GM19395 (cell line): ENCODE results near the gene CNKSR1.
"Not testable (repeated sequence)": the region's sequence is repeated elsewhere in the genome, so short reads cannot be mapped to it uniquely, and the experiment has no call there.

Experiments
- ATAC-seq: cut with Tn5 transposase; IDR thresholded peaks from one replicate; pipeline ENCODE4 v1.9.1; 2021; ENCODE audit warnings: mild to moderate bottlenecking, moderate library complexity; ENCODE audit not compliant: unreplicated experiment

The CNKSR1 gene

DNA sequence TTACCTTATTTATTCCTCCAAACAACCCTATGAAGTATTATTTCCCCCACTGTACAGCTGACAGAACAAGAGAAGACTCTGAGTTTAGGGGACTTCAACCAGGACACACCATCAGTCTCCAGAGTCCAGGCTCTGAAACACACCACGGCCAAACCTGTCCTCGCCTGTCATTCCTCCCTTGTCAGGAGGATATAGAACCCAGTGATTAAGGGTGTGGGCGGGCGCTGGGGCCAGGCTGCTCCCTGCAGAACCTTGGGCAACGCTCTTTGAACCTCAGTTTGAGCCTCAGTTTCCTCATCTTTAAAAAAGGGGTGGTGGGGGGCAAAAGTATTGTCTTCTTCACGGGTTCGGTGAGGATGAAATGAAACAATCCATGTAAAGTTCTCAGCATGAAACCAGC lies 47.3 kb downstream of the CNKSR1 start:
- ATAC-seq = no peak

DNA sequence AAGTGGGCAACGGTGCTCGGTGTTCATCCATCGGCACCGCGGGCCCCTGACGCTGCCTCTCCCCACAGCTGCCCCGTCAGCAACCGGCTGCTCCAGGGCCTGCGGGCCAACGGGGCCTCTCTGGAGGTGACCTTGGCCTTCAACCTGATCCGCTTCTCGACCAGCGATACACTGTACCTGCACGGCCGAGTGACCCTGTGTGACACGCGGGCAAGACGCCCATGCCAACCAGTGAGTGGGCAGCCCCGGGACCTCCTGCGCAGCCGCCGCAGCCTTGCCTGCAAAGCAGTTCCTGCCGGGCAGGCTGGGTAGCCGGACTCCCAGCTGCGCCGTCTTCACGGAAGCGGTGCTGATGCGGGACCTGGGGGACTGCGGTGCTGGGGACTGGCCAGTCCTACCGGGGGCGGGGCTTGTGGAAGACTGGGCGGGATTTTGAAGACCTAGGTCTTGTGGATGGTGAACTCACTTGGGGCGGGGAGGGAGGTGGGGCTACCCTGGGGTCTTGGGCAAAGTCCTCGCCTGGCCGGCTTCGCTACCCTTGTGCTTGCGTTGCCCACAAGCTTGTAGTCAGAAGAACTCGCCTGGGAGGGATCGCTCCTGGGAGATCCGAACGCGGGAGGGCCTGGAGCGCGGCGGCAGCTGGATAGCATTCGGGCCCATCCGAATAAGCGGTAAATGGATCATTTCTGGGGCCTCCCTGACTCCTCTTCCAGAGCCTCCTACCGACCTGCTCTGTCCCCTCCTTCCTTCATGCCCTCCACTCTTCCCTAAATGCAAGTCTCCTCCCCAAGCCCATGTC lies 47.9 kb downstream of the CNKSR1 start:
- no peak for ATAC-seq

DNA sequence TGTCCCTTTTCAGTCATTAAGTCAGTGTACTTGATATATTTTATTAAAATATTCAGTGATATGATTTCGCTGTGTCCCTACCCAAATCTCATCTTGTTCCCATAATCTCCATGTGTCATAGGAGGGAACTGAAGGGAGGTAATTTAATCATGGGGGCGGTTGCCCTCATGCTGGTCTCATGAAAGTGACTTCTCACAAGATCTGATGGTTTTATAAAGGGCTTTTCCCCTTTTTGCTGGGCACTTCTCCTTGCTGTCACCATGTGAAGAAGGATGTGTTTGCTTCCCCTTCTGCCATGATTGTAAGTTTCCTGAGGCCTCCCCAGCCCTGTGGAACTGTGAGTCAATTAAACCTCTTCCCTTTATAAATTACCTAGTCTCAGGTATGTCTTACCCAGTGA lies 53.4 kb downstream of the CNKSR1 start:
- not testable (repeated sequence) for ATAC-seq

DNA sequence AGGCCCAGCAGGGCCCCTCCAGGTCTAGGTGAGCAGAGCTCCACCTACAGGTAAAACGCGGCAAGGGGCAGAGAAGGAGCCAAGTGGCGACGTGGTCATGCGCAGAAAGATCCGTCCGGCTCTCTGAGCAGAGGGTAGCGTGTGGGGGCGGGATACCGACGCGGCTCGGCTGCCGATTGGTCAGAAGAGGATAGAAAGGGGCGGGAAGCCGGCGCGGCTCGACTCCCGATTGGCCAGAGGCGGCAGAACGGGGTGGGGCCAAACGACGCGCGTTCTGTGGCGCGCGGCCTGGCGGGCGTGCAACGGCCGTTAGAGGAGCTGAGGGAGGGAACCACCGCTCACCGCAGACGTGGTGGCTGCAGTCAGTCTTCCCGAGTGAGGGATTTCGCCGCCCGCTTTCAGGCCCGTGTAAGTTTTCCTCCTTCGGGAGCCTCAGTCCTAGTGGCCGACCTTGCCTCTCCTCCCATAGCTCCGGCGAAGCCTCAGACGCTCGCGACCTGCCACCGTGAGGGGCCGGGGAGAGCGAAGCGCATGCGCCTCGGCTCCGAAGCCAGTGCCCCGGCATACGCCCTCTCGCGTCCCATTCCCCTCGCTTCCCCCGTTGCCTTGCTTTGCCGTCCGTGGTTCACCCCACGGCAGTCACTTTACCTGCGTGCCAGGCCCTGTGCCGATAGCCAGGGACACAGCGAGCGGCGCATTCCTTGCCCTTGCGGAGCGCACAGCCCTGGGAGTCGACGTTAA lies 56.8 kb downstream of the CNKSR1 start, which contains the start of gene CEP85:
TSS of gene CEP85 (plus strand) at position 298 of the 741 bp plus-strand sequence. CDS start 5,584 bp downstream, outside the sequence.
- peak; percentile 92 for ATAC-seq

DNA sequence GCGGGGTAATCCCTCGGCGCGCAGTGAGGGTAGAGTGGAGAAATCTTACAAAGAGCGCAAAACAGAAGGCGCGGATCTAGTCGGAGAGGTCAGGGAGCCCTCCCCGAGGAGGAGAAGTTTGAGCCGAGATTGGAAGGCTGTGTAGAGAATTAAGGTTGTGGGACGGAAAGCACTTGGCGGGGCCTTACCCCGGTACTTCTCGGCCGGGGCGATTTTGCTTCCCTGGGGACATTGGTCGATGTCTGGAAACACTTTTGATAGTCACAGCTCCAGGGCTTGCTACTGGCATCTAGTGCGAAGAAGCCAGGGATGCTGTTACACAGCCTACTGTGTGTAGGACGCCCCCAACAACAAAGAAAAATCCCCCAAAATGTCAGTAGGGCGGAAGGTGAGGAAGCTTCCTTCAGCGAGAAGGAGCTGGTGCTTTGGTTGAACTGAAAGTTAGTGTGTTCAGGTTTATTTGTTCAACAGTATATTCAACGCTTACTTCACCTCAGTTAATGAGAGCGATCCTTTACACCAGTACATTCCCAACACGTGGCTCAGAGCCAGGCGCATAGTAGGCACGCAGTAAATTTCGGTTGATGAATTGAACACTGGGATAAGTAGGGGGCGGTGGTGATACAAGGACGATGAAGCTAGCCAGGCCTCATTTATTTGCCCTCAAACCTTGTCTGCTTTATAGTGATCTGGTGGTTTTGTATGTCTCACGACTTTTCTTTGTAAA lies 57.5 kb downstream of the CNKSR1 start:
- peak; percentile 14 for ATAC-seq

DNA sequence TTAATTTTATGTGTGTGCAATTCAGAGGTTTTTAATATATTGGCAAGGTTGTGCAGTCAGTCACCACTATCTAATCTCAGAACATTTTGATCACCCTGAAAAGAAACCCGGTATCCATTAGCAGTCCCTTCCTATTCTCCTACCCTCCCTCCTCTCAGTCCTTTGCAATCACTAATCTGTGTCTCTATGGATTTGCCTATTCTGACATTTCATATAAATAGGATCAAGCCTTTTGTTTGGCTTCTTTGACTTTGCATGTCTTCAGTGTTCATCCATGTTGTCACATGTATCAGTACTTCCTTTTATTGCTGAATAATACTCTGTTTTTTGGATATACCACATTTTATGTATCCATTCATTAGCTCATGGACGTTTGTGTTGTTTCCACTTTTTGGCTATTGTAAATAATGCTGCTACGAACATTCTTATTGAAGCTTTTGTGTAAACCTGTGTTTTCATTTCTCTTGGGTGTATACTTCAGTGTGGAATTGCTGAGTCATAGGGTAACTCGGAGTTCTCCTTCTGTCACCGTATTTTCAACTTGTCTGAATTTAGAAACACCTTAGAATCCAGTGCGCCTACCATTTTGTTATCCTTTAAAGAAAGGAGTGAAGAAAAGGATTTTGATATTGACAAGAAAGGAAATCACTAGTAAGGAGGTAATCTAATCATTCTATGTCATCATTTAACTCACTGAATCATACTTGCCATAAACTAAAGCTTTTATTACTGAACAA lies 60.1 kb downstream of the CNKSR1 start:
- ATAC-seq = no peak
